ENCODE results near the gene ANAPC1.
"Not testable (repeated sequence)": the region's sequence is repeated elsewhere in the genome, so short reads cannot be mapped to it uniquely, and the experiment has no call there.

The ANAPC1 gene

GRCh38 chr2:111782195-111782594 is 101.8 kb downstream of the ANAPC1 start:
- DNase-seq = not testable (repeated sequence)

- DNase-seq = not testable (repeated sequence)
These were observed 102.4 kb downstream of the ANAPC1 start for GRCh38 chr2:111781443-111782094.

- not testable (repeated sequence) for DNase-seq
These were observed 106.8 kb downstream of the ANAPC1 start for GRCh38 chr2:111777155-111777554.

GRCh38 chr2:111776296-111776695 is 107.7 kb downstream of the ANAPC1 start:
- not testable (repeated sequence) for DNase-seq

GRCh38 chr2:111772180-111772579 is 111.8 kb downstream of the ANAPC1 start:
- DNase-seq = not testable (repeated sequence)

- not testable (repeated sequence) for DNase-seq
These were observed 112.9 kb downstream of the ANAPC1 start for GRCh38 chr2:111770916-111771658.

GRCh38 chr2:111768266-111769190 is 115.5 kb downstream of the ANAPC1 start:
- not testable (repeated sequence) for DNase-seq

GRCh38 chr2:111767087-111767486 is 116.9 kb downstream of the ANAPC1 start:
- not testable (repeated sequence) for DNase-seq

GRCh38 chr2:111766295-111766694 is 117.7 kb downstream of the ANAPC1 start:
- DNase-seq = not testable (repeated sequence)

GRCh38 chr2:111764151-111764550 is 119.8 kb downstream of the ANAPC1 start:
- not testable (repeated sequence) for DNase-seq

GRCh38 chr2:111760697-111761284 is 123.2 kb downstream of the ANAPC1 start:
- not testable (repeated sequence) for DNase-seq

GRCh38 chr2:111752533-111752932 is 131.5 kb downstream of the ANAPC1 start:
- not testable (repeated sequence) for DNase-seq

GRCh38 chr2:111750641-111751040 is 133.4 kb downstream of the ANAPC1 start:
- DNase-seq = not testable (repeated sequence)

GRCh38 chr2:111748429-111748828 is 135.6 kb downstream of the ANAPC1 start:
- DNase-seq = not testable (repeated sequence)

GRCh38 chr2:111747410-111748115 is 136.4 kb downstream of the ANAPC1 start:
- DNase-seq = not testable (repeated sequence)

- not testable (repeated sequence) for DNase-seq
These were observed 139.2 kb downstream of the ANAPC1 start for GRCh38 chr2:111744751-111745150.

- DNase-seq = not testable (repeated sequence)
These were observed 142.5 kb downstream of the ANAPC1 start for GRCh38 chr2:111741517-111741916.

GRCh38 chr2:111735838-111736721 is 147.9 kb downstream of the ANAPC1 start:
- DNase-seq = peak; percentile 45

- DNase-seq = not testable (repeated sequence)
These were observed 148.6 kb downstream of the ANAPC1 start for GRCh38 chr2:111735420-111735819.

- not testable (repeated sequence) for DNase-seq
These were observed 154.1 kb downstream of the ANAPC1 start for GRCh38 chr2:111729812-111730458.
